T1000 (cell line): ENCODE data around the gene AHCTF1.
A peak's percentile ranks its signal among the peaks of the same experiment; 100 is the strongest.

Source experiments
- DNase-seq: peaks from one replicate; lab custom pipeline; 2025; ENCODE audit warnings: mixed read lengths; lab: John Stamatoyannopoulos, UW

Gene AHCTF1

DNA sequence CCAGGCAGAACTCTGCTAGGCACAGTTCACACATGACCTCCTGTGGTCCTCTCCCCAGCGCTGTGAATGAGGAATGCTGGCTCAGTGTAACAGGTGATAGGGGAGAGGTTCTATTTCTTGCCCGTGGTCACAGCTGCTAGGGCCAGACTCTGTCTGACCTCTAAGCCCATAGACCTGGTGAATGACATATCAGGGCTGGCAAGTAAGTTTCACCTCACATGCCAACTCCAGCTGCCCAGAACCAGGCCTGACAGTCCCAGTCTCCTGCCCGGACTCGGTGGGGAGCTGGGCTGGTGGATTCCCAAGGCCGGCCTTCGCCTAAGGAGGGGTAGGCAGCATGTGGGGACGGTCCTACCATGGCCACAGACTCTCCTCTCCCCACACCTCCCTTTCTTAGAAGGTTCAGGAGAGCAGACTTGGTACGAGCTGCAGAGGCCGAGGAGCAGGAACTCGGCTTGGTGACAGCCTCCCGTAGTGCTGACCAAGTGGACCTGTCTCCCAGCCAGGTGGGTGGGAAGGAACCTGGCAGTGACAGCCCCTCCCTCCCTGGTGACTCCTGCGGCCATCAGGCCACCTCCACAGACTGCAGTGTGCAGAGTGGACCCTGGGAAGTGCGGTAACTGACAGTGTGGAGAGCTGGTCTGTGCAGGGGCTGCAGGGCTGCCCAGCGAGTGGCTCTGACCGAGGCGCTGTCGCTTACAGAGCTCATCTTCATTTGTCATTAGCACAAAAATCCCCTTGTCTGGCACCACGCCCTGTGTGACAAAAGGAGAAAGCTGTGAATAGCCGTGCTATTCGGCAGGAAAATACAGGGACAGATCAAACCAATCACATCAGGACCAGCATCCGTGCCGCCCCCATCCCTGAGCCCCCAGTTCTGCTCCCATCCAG lies 132.9 kb downstream of the AHCTF1 start:
- no peak for DNase-seq

DNA sequence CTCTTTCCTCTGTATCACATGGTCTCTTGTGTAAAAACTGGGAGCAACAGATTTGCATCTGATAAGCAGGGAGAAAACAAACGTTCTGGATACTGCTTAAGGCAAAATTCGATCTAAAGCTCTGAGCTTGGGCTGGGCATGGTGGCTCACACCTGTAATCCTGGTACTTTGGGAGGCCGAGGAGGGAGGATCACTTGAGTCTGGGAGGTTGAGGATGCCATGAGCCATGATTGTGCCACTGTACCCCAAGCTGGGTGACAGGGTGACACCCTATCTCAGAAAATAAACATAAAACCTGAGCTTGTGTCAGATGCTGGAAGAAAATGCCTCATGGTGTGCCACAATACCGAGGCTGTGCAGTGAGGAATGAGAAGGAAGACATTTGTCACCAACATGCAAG lies 133.6 kb downstream of the AHCTF1 start:
- DNase-seq, result no peak

DNA sequence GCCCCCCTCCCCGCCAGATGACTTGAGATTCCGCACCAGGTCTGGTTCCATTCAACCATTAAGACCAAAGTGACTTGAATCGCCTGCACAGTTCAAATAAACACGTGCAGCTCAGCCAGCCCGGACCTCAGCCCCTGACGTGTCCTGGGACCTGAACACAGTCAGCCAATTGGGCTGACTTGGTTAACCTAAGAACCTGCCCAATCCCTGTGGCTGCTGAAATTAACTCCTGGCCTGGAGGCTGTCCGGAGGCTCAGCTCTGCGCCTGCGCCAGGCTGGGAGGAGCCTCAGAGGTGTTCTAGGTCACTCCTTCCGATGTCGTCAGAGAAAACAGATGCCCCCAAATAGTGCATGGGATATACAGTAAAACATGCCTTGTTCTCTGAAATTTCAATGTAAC lies 134.2 kb downstream of the AHCTF1 start:
- DNase-seq, result no peak

DNA sequence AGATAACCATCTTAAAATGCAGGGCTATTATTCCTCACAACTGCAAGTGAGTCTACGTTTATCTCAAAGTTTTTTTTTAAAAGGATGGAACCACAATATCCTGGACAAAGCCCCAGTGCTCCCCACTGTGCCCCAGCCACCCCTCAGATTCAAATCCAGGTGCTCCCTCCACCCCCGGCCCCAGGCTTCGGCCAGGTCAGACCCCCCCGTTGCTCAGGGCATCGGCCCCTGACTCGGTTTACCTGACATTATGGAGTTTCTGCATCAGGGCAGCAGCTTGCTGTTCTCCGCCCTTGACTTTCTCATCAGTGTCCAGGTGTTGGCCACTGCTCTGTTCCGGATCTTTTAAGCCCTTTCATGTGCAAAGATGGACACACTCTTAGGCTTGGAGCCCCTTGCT lies 134.6 kb downstream of the AHCTF1 start:
- no peak for DNase-seq

DNA sequence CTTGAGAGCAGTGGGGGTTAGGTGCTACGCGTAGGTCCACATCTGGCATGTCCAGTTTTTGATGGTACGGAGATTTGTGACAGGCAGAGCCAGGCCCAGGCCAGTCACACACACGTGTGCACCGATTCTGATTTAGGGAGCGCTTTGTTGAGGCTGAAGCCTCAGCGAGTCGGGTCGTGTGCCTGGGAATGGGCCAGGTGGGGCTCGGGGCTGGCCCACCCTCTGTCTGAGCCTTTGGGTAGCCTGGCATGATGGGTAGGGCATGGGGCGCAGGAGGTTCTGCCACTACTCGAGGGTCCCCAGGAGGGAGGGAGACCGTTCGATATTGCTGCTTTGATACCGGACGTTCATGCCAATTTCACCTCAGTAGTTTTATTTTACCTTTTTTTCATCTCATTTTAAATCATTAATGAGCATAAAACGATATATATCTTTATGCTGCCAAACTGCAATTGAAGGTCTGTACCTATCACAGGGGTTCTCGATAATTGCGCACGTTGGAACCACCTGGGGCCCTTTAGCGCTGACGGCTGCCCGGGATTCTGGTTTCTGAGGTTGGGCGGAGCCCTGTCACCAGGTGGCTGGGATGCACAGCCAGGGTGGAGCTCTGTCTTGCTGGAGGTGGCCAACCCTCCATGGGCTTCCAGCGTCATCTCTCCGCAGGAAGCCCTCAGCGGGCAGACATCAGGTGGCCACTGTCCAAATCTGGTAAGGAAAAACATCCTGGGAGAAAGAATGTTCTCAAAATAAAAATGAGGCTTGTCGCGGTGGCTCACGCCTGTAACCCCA lies 135.6 kb downstream of the AHCTF1 start:
- no peak for DNase-seq

DNA sequence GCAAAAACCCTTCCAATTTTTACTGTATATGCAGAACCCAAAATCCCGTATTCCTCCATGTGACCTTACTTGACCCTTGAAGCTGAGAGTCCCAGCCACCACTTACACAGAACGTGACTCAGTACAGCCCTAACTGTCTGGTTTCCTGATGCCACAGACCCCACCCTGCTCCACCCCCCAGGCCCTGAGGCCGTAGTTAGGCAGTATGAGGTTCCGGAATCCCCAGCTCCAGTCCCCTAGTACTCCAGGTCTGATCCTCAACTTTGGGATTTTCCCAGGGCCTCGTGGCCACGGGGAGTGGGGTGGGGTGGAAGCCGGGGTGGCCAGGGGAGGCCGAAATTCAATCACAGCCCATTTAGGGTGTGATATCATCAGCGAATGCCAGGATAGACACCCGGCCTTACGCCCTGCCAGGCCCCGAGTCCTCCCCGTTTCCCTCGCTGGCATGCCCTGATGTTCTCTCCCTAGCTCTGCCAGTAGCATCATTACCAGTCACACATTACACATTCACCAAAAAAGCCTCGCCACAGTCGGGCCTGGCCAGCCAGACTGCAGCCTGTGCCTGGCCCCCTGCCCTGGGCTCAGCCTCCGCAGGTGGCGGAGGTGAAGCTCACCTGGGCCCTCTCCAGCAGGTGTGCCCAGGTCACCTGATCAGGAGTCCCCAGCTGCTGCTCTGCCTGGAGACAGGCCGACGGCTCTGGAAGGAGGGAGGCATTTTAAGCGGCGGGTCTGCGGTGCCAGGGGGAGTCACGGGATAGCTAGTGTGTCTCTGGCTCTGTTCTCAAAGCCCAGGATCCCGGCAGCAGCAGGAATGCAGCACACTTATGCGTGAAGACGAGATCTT lies 136.7 kb downstream of the AHCTF1 start:
- DNase-seq, result peak; percentile 21

DNA sequence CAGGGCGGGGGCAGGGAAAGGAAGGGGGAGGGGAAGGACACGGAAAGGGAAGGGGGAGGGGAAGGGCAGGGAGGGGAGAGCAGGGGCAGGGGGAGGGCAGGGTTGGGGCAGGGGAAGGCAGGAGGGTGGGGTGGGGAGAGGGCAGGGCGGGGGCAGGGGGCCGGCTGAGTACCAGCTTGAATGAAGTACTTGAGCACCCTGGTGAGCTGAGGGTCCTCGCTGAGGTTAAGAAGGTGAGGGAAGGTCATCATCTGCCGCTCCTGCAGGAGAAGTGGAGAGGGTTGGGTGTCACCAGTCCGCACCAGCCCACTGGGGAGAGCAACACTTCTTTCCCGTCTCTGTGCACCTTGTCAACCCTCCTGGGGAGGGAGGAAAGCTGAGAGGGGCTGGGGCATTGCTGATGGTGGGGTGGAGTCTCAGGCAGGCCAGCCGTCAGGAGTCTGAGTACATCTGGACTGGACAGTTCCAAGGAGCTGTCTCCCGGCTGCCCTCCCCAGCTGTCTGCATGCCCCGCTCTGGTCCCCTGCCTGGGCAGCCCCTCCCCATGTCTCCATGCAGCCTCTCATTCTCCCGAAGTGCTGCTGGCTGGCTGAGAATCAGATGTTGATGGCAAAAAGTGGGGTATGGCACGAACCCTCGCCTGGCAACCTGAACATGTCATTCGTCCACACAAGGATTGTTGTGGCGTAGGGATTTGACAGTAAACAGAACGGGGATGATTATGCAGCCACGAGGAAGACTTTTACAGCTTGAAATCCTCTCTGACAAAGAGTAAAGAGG lies 137.5 kb downstream of the AHCTF1 start:
- no peak for DNase-seq

DNA sequence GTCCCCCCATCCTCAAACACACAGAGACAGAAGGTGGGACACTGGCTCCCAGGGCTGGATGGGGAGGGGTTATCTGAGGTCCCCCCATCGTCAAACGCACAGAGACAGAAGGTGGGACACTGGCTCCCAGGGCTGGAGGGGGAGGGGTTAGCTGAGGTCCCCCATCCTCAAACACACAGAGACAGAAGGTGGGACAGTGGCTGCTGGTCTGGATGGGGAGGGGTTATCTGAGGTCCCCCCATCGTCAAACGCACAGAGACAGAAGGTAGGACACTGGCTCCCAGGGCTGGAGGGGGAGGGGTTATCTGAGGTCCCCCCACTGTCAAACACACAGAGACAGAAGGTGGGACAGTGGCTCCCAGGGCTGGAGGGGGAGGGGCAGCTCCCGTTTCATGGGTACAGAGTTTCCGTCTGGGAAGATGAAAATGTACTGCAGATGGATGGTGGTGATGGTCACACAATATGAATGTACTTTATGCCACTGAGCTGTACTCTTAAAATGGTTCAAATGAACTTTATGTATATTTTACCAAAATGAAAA lies 138.3 kb downstream of the AHCTF1 start:
- no peak for DNase-seq

DNA sequence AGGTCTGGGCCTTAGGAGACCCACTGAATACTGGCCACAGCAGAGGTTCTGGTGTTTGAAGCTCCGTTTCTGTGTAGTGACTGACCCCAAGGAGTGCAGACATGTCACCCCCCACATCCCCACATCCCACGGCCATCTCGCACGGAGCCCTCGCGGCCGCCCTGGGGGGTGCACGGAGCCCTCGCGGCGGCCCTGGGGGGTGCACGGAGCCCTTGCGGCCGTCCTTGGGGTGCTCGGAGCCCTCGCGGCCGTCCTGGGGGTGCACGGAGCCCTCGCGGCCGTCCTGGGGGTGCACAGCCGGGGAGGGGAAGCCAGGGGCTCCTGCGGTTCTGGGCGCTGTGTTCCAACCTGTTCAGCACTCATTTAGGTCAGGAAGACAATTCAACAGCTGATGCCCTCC lies 139.1 kb downstream of the AHCTF1 start:
- no peak for DNase-seq

DNA sequence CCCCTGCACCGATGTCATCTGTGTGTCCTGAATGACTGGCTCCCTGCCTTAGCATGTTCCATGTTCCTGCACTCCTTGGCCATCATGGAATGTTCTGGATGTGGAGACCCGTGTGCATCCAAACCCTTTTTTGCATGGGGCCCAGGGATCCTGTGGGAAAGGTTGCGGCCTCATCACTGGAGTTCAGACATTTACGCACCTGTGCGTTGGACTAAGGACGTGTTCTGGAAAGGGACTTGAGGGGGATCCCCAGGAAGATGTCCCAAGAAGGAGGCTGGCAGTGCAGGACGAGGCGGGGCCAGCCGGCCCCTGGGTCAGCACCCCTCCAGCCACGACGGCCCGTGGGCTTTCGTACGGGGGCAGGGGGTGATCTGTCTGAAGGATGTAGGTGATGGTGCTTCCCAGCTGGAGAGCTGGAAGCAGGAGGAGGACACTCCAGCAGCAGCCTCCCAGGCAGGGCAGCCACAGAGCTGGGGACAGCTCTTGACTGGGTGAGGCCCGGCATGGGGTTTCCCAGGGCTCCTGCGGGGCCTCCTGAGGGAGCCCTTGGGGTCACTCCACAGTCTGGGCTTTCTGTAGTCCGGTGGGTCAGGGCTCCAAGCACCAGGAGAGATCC lies 140.3 kb downstream of the AHCTF1 start:
- DNase-seq, result no peak

DNA sequence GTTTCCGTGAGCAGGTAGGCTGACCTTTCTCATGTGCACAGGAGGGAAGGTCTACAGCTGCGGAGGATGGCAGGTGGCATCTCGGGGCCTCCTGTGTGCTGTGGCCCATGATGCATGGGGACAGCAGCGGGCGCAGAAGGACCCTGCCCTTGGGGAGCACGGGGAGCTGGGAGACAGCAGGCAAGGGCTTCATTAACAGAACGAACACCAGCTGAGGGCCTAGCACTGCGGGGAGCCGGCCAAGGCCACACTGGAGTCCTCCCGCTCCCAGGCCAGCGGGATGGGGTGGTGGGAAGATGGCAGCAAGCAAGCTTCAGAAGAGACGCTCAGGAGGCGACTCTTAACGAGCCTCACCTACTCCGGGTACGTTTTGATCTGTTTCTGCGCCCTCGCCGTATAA lies 140.9 kb downstream of the AHCTF1 start:
- no peak for DNase-seq

DNA sequence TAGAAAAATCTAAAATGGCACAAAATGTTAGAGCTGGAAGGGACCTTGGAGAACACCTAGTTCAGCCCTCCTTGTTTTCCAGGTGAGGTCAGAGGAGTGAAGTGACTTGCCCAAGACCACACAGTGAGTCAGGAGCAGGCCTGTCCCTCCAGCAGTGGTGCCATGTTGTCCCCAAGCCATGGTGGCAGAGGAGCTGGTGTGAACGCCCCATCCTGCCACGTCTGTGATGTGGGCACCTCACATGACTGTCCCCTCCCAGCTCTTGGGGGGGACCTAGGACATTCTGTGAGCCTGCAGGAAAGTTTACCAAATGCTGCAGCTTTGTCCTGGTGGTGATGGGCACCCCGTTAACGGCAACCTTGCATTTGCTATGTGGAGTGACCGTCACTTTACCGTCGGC lies 141.4 kb downstream of the AHCTF1 start:
- DNase-seq, result no peak

DNA sequence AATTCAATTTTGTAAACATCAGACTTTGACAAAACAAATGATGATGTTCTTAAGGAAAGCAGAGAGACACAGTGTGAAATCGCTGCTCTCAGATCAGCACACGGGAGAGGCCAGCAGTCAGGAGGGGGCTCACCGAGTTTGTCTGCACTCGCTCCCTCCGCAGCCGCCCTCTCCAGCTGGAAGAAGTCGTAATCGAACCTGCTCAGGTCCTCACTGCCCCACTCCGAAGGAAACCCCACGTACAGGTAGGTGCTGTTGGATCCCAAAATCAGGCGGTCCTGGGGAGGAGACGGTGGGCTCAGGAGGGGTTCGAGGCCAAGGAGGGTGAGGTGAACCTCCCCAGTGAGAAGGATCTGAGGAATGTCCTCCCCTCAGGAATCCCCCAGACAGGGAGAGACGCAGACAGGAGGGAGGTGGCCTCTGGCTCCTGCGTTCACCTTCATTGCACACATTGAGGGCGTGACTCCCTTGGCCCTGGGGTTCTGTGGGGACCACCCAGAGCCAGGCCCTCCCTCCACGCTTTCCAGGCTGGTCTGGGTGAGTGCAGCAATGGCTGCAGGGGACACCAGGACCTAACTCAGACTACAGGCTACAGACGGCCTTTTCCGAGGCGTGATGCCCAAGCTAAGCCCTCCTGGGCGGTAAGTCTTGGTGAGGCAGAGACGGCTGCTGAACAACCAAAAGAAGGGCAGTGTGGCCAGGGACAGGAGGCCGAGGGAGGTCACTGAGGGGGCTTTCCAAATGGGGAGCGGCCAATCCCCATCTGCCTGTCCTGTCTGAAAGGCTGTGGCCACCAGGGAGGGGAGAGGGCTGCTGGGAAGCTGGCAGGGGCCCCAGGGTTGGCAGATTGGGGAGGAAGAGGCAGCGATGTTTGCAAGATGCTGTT lies 142.1 kb downstream of the AHCTF1 start:
- no peak for DNase-seq
